Left kidney (tissue), 8 donors: Measurements from ENCODE around the gene ANGEL1. TPM values are rescaled to one million over a fixed set of nuclear protein-coding genes. Genes with fewer than 3 reads are reported as not detected.
A peak's percentile ranks its signal among the peaks of the same experiment; 100 is the strongest.

Experiments used
- DNase-seq: peaks from one replicate; pipeline ENCODE4 v3.0.0-alpha.2; 2013
- long read RNA-seq, 8 donors: transcript quantifications; one replicate each; lab custom pipeline, GENCODE V29; 2026
- polyA plus RNA-seq: library from polyadenylated mRNA; unstranded; fragments of 120-200 nt; gene quantifications from one replicate; pipeline ENCODE4 v1.2.1, GENCODE V29; 2013; ENCODE audit not compliant: insufficient read length

The ANGEL1 gene, protein sequence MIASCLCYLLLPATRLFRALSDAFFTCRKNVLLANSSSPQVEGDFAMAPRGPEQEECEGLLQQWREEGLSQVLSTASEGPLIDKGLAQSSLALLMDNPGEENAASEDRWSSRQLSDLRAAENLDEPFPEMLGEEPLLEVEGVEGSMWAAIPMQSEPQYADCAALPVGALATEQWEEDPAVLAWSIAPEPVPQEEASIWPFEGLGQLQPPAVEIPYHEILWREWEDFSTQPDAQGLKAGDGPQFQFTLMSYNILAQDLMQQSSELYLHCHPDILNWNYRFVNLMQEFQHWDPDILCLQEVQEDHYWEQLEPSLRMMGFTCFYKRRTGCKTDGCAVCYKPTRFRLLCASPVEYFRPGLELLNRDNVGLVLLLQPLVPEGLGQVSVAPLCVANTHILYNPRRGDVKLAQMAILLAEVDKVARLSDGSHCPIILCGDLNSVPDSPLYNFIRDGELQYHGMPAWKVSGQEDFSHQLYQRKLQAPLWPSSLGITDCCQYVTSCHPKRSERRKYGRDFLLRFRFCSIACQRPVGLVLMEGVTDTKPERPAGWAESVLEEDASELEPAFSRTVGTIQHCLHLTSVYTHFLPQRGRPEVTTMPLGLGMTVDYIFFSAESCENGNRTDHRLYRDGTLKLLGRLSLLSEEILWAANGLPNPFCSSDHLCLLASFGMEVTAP
- polyA plus RNA-seq, result 36.1 TPM
- long read RNA-seq, donor 1, full-length matches to known transcripts, result 5 of 5 reads
- long read RNA-seq, donor 1, partial matches to known transcripts, result 0 of 5 reads
- long read RNA-seq, donor 1, other reads (novel, unspliced or antisense), result 0 of 5 reads
- long read RNA-seq, donor 2, full-length matches to known transcripts, result 5 of 5 reads
- long read RNA-seq, donor 2, partial matches to known transcripts, result 0 of 5 reads
- long read RNA-seq, donor 2, other reads (novel, unspliced or antisense), result 0 of 5 reads
- long read RNA-seq, donor 3, full-length matches to known transcripts, result 2 of 2 reads
- long read RNA-seq, donor 3, partial matches to known transcripts, result 0 of 2 reads
- long read RNA-seq, donor 3, other reads (novel, unspliced or antisense), result 0 of 2 reads
- long read RNA-seq, donor 4, result 0 reads
- long read RNA-seq, donor 5, full-length matches to known transcripts, result 7 of 7 reads
- long read RNA-seq, donor 5, partial matches to known transcripts, result 0 of 7 reads
- long read RNA-seq, donor 5, other reads (novel, unspliced or antisense), result 0 of 7 reads
- long read RNA-seq, donor 6, result 0 reads
- long read RNA-seq, donor 7, full-length matches to known transcripts, result 5 of 5 reads
- long read RNA-seq, donor 7, partial matches to known transcripts, result 0 of 5 reads
- long read RNA-seq, donor 7, other reads (novel, unspliced or antisense), result 0 of 5 reads
- long read RNA-seq, donor 8, full-length matches to known transcripts, result 3 of 3 reads
- long read RNA-seq, donor 8, partial matches to known transcripts, result 0 of 3 reads
- long read RNA-seq, donor 8, other reads (novel, unspliced or antisense), result 0 of 3 reads

DNA sequence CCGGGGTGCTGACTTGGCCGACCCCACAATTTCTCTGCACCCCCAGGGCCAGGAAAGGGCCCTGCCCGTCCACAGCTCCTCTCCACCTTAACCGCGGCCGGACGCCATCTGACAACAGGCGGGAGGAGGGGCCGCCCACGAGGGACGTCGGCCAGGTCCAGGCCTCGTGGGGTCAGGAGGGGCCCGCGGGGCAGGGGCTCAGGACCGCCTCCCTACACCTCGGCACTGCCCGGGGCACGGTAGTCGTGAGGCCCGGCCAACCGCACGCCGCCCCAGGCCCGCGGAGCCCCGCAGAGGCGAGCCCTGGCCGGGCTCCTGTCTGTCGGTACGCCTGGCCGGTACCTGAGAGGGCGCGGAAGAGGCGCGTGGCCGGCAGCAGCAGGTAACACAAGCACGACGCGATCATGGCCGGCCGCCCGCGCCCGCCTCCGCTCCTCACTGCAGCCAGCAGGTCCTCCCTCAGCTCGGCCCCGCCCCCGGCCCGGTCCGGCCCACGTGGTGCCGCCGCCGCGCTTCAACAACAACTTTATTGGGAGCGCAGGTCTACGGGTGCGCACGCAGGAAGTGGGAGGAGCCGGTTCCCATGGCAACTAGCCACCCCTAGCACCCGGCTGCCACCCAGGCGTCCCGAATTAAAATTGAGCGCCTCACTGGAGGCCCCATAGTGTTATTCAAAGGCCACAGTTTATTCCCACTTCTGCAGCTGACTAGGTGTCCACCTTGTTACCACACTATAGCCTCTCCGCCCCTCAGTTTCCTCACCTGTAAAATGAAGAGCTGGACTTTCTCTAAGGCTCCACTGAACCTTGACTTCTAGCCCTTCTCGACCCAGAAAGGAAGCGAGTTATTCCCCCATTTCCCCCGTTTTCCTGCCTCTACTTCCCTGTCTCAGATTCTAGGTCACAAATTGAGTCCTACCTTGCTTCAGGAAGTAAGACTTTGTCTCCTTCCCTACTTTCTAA lies at the start of gene ANGEL1:
ANGEL1 (minus strand) TSS at position 461 of the 962 bp plus-strand sequence; CDS start at position 406, 55 bp downstream.
- DNase-seq, result peak; percentile 92

DNA sequence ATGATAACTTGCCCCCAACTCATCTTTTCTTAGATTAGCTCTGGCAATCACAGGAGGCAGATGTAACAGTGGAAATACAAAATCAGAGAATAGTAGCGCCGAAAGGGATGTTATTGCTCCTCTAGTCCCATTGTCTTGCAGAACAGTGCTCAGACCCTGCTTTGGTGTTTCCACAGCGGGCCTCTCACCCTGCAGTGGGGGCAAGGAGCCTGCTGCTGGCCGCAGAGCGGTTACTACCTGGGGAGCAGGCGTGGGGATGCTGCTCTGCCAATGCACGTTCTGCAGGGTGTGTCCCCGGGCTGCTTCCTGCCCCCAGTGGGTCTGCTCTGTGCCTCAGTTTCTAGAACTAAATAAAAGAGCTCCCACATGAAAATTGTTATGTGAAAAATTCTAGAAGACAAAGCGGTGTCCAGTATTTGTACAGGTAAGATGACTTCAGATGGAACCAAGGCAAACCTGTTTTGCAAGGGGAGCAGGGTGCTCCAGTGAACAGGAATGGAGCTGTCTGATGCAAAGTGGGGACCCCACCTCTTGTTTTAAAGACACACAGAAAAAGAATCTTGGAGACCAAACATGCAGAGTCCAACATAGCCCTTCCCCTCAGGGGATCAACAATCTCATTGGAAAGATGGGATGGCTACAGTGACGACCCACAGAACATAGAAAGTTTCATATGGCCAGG lies 49.0 kb upstream of the ANGEL1 start:
- no peak for DNase-seq

DNA sequence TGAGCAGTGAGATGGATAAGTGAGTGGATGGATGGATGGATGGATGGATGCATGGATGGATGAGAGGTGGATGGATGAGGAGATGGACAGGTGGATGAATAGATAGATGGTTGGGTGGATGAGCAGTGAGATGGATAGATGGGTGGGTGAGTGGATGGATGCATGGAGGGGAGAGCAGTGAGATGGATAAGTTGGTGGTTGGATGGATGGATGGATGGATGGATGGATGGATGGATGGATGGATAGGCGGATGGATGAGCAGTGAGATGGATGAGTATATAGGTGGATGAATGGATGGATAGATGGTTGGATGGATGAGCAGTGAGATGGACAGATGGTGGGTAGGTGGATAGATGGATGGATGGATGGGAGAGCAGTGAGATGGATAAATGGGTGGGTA lies 44.1 kb upstream of the ANGEL1 start:
- DNase-seq, result no peak

DNA sequence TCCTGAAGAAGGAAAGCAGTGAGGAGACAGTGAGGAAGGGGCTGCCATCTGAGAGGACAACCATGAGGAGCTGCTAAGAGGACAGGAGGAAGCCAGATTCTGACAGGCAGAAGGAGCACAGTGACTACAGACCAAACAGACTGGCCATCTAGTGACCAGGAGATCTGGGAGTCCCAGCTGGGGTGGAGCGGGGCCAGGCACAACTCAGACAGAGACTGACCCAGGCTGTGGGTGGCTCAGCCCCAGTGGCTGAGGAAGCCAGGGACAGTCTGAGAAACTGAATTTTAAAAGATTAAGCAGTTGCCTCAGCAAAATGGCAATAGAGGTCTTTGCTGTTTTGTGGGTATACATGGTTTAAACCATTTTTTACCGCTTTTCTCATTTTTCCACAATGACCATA lies 42.4 kb upstream of the ANGEL1 start:
- DNase-seq, result no peak

DNA sequence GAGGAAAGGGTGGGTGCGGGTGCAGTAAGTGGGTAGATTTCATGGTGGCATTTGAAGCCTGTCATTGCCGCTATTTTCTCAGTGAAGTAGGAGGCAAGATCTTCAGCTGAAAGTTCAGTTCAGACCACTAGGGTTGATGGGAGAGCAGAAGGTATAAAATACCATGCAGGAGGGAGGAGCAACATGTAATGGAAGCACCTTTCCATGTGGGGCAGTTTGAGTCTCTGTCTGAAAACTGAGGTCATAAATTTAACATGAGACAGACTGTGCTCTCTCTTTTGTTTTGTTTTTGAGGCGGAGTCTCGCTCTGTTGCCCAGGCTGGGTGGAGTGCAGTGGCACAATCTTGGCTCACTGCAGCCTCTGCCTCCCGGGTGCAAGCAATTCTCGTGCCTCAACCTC lies 36.2 kb upstream of the ANGEL1 start:
- DNase-seq, result no peak

DNA sequence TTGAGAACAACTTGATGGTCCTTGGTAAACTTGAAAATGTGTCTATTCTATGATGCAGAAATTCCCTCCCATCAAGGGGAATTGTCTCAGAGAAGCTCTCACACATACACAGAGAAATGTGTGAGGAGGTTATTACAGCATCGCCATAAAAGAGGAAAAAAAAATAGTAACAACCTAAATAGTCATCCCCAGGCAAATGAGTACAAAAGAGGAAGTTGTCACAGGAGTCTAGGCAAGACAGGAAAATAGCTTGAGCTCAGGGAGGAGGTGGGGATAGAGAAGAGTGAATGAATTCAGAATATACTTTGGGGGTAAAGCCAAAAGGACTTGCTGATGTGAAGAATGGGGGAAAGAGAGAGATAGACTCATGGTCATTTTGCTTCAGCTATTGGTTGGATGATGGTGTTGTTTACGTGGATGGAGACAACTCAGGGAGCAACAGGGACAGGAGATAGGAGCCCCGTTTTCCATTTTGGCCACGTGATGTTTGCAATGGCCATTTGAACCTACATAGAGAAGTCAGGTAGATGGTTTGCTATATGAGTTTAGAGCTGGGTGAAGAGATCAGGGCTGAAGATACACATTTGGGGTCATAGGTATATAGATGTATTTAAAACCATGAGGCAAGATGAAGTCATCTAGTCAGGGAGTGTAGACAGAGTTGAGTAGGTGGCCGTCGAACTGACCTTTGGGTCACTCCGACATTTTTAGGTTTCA lies 33.8 kb upstream of the ANGEL1 start:
- no peak for DNase-seq

DNA sequence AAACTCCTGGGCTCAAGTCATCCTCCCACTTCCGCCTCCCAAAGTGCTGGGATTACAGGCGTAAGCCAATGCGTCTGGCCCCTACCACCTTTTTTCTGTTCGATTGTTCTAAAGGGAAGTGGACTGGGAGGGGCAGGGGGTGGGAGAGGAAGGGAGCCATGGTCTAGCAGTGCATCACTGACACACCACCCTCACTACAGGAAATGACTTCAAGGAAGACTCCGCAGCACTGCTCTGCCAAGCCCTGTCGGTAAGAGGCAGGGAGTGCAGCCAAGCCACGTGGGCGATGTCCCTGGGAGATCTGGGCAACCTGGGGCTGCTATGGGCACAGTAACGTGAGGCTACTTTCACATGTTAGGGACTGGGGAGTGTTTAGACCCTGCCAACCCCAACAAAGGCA lies 31.5 kb upstream of the ANGEL1 start:
- no peak for DNase-seq

DNA sequence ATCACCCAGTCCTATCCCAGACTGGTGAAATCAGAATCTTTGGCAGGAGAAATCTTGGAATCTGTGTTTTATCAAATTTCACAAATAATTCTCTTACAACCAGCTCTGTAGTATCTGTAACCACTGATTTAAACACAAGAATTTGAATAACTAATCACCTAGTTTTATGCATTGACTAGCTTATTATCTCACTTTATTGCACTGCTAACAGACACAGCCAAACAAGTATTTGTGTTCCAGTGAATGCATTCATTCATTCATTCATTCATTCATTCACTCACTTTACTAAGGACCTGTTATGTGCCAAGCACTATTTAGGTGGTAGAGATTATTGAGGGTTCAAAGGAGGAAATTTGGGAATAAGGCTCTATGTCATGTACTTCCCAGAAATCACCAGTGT lies 29.7 kb upstream of the ANGEL1 start:
- DNase-seq, result no peak

DNA sequence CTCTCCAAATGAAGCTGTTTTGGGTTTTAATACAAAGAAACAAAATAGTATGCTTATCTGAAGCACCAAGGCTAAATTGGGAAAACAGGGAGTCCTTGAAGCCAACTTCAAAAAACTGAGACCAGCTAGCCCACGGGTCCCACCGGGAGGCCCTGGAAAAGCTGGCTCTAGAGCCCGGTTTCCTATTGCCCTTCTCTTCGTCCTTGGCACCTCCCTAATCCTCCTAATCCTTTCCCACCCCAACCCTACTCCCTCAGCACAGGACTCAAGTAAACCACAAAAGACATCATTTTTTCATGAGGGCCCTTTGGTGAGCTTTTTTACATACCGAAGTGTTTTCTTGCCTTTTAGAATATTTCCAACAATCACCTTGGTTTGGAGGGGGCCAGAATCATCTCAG lies 24.8 kb upstream of the ANGEL1 start:
- DNase-seq, result no peak

DNA sequence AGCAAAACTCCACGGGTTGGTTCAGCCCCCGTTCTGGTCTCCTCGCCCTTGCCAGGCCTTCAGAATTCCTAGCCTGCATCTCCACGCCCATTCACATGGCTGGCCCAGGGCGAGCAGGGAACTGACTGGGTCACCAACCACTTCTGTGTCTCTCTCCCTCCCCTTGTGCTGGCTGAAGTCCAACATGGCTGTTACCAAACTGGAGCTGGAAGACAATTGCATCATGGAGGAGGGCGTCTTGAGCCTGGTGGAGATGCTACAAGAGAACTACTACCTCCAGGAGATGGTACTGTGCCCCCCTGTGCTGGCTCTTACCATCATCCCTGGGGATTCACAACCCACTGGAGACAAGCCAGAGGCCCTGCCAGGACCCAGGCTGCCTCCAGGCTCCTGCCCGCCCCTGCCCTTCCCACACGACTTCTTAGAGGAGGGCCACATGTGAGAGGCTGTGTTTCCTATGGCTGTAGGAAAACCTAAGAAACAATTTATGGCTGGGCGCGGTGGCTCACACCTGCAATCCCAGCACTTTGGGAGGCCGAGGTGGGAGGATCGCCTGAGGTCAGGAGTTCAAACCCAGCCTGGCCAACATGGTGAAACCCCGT lies 23.4 kb upstream of the ANGEL1 start:
- no peak for DNase-seq

DNA sequence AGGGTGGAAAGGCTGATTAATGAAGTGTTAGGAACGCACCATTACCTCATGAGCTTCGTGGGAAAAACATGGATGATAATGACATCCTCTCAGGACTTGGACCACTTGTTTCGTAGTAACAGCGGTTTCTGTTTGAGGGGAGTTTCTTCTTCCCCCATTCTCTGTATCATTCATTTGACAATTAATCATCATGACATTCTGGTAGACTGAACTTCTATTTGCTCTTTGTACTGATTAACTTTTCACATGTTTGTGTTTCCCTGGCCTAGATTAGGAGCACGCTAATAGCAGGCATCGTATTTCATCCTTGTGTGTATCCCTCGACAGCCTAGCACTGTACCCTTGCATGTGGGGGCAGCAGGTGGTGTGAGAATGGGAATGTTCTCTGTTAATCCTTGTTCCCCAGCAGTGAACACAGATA lies 21.6 kb upstream of the ANGEL1 start:
- DNase-seq, result no peak

DNA sequence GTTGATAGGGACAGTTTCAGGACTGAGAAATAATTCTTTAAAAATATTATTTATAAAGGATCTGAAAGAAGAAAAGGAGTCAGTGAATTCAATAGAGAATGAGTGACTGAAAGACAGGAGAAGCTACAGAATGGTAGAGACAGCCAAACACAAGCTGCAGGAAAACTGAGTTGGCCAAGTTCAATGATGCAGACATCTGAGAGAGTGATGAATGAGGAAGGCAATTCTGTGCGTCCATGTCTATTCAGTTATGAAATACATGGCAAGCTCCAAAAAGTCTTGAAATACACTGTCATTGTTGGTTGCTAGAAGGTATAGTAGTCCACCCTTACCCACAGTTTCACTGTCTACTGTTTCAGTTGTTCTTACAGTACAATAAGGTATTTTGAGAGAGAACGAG lies 20.3 kb upstream of the ANGEL1 start:
- no peak for DNase-seq

DNA sequence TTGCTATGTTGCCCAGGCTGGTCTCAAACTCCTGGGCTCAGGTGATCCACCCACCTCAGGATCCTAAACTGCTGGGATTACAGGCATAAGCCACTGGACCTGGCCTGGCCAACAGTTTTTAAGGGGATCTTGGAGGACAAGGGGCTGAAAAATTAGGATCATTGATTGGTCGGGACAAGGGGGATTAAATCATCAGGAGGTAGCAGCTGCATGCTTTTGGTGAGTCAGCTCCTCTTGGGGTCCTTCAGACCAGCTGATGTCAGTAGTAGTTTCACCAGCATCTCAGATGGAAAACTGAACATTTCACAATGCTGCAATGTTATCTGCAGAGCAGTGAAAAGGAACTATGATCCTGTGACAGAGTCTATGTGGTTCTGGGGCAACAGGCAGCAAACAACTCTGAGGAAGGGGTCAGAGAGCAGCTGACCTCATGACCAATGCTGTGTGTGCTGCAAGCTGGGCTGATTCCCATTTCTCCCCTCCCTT lies 19.9 kb upstream of the ANGEL1 start:
- no peak for DNase-seq

DNA sequence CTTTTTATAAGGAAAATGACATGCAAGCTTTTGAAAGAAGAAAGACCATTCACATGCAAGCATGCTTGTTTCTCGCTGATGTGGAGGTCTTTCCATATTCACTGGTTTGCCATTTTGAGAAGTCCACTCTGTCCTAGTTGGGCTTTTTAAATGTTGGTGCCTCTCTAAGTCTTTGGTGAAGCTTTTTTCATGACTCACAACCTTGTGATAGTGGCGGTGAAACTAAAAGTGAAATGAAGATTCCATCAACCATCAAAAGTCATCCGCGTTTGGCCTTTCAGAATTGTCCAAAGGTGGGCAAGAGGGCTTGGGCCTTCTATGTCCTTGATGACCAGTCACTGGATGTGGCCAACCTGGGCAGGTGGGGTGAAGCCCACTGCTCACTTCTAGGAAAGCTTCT lies 17.9 kb upstream of the ANGEL1 start:
- no peak for DNase-seq

DNA sequence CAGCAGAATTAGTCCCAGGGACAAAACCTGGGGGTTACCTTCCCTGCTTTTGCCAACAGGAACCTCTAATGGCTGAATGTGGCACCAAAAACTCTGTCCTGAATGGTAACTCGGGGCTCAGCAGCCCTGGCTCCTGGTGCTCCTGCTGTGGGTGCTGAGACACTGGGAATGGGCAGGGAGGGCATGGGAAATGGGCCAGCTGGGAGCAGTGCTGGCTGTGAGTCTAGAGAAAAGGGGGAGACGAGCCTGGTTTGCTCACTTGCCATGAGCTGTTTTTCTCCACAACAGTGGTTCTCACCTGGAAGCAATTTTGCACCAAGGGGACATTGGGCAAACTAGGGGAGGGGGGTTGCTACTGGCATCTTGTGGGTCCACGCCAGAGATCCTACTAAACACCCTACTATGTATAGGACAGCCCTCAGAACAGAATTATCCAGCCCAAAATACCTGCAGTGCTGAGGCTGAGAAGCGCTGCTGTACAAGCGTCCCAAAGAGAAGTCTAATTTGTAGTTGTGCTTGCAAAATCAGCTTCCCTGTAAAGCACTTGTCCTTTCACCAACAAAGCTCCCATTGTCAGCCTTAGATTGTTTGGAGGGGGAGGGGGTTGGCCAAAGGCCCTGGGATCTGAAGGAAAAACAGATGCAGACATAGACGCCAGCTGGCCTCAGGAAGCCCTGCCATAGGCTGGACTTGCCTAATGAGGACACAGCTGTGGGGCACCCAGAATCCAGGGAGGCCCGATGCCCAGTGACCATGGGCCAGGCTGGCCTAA lies 17.2 kb upstream of the ANGEL1 start:
- no peak for DNase-seq

DNA sequence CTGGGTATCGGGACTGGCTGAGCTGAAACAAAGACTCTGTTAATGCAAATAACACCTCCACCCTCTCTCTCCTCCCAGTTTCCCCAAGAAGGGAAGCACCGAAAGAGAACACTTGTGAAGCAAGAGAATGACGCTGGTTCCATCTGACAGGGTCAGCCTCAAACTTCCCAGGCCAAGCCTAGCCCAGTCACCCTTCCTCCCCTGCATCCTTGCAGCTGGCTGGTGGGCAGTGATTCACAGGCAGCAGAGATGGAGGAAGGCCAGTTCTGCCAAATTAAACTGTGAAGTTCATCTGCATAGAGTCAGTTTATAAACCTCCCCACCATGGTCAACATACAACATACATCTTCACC lies 16.3 kb upstream of the ANGEL1 start:
- no peak for DNase-seq

DNA sequence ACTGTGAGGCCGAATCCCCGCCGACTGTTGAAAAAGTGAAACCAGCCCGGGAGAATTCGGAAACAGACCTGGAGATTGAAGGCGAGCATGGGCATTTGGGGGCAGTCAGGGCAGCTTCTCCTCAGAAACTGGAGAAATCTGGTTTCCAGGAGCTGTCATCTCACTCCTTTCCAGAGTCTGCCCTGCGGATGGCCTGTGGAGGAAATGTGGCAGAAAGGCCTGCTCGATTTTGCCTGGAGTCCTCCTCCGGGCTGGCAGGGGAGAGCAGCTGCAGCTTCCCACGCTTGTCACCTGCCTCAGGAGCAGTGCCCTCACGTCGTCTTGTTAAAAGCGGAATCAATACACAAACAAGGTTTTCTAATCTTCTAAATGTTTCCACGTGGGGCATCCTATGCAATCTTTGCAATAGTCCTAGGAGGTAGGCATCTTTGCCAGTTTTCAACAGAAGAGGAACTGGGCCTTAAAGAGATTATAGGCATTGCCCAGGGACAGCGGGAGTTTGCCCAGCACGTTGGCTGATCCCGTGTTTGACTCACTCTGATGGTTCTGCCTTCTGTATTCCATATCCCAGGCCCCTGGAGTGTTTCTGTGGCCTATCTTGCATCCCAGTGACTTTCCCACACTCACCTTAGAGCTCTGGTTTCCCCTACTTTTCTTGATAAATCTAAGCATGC lies 15.8 kb upstream of the ANGEL1 start:
- no peak for DNase-seq
